Measurements from ENCODE around the gene AUTS2. TPM values are rescaled to one million over a fixed set of nuclear protein-coding genes. Genes with fewer than 3 reads are reported as not detected.

AUTS2 gene
- total and polyA plus RNA-seq, 10 of the 15 experiments (the other 5 are each of a cell fraction or from before 2014, with no cell fraction given), result 6.4 to 55.6 (median 21.6) TPM

DNA sequence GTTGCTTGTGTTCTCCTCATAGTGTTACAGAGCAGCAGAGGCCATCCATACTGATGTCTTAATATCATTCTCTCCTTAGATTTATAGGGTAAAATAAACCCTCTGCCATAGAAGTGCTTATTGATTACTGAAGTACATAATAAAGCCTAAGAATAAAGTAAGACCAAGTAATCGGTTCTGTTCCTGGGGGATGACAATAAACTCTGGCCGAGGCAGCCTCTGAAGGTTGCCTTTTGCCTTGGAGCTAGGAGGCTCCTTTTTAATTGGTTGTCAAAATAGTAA, 822.0 kb downstream of the AUTS2 start:
- FAIRE-seq (no peak), ATAC-seq (no peak), DNase-seq (ENCODE audit: low read depth, low spot score) (no peak)
- no peaks in the 10 kb centered on the region for H3K79me2 ChIP-seq (ENCODE audit: control insufficient read depth, insufficient read depth, low read length)
- H3K36me3 ChIP-seq (ENCODE audit: control insufficient read depth in 2 of 2, insufficient read depth in 2 of 2, low read length in 1 of 2), result peaks cover 0 to 2% of the 10 kb centered on the region in 2 experiments; a peak in 2 of 4 replicates
- intact Hi-C loops (cut with micrococcal nuclease; ENCODE audit: unreplicated experiment), result loop anchor here (10.0 kb wide), 1 partner anchor 274 kb away; no protein-coding TSS in a partner anchor
- no peak overlapping the region for H3K27ac ChIP-seq (ENCODE audit: control insufficient read depth, insufficient read depth)
- H3K27me3 ChIP-seq (replicated peaks in 1 of 2; ENCODE audit: control insufficient read depth in 2 of 2, insufficient read depth in 2 of 2, low read length in 1 of 2), result no peaks in the 10 kb centered on the region
- TF ChIP-seq STAT3 (IDR thresholded peaks at IDR 0.05; ENCODE audit: low read depth, low read length) (no peak), CBFB (IDR thresholded peaks at IDR 0.05; ENCODE audit: low read depth) (no peak), BHLHE40 (IDR thresholded peaks at IDR 0.05; ENCODE audit: borderline replicate concordance in 1 of 2, low read depth in 2 of 2, low read length in 1 of 2) (no peak)
- TF ChIP-seq, protein P1, sequence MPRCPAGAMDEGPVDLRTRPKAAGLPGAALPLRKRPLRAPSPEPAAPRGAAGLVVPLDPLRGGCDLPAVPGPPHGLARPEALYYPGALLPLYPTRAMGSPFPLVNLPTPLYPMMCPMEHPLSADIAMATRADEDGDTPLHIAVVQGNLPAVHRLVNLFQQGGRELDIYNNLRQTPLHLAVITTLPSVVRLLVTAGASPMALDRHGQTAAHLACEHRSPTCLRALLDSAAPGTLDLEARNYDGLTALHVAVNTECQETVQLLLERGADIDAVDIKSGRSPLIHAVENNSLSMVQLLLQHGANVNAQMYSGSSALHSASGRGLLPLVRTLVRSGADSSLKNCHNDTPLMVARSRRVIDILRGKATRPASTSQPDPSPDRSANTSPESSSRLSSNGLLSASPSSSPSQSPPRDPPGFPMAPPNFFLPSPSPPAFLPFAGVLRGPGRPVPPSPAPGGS (IDR thresholded peaks at IDR 0.05; ENCODE audit: borderline replicate concordance, insufficient read depth, low read depth, low read length, poor library complexity, severe bottlenecking), result no peak
- TF ChIP-seq, protein P2, sequence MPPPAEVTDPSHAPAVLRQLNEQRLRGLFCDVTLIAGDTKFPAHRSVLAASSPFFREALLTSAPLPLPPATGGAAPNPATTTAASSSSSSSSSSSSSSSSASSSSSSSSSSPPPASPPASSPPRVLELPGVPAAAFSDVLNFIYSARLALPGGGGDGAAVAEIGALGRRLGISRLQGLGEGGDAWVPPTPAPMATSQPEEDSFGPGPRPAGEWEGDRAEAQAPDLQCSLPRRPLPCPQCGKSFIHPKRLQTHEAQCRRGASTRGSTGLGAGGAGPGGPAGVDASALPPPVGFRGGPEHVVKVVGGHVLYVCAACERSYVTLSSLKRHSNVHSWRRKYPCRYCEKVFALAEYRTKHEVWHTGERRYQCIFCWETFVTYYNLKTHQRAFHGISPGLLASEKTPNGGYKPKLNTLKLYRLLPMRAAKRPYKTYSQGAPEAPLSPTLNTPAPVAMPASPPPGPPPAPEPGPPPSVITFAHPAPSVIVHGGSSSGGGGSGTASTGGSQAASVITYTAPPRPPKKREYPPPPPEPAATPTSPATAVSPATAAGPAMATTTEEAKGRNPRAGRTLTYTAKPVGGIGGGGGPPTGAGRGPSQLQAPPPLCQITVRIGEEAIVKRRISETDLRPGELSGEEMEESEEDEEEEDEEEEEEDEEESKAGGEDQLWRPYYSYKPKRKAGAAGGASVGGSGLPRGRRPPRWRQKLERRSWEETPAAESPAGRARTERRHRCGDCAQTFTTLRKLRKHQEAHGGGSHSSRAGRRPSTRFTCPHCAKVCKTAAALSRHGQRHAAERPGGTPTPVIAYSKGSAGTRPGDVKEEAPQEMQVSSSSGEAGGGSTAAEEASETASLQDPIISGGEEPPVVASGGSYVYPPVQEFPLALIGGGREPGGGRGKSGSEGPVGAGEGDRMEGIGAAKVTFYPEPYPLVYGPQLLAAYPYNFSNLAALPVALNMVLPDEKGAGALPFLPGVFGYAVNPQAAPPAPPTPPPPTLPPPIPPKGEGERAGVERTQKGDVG (CRISPR knock-in tag; IDR thresholded peaks at IDR 0.05), result no peak
- peaks cover 12% of the 10 kb centered on the region for H3K4me1 ChIP-seq (ENCODE audit: control insufficient read depth, insufficient read depth, low read length)
- 90% methylated on average over 2 of the region's 2 CpGs for WGBS (ENCODE audit: insufficient coverage, insufficient replicate concordance, low lambda C conversion rate, missing lambda C conversion rate)
- no TSS peak for BruUV-seq (replicated peaks)
- H3K4me3 ChIP-seq, result no peak overlapping the region
- ChIA-PET RAD21 (ENCODE audit: unreplicated experiment) (no interaction called here), CTCF (no interaction called here), POLR2A (no interaction called here), SMC1A (ENCODE audit: uncharacterized antibody, unreplicated experiment) (interaction anchor here (0.7 to 1.1 kb wide), 3 partner anchors 9 to 277 kb away, joined by 3 read pairs; no protein-coding TSS in a partner anchor)
- H3K9ac ChIP-seq (ENCODE audit: control insufficient read depth, insufficient read depth, low read length), result no peak overlapping the region
- H3K4me2 ChIP-seq (ENCODE audit: control insufficient read depth, insufficient read depth), result no peak overlapping the region
- in situ Hi-C loops (cut with MboI), result no loop called here
- no peaks in the 10 kb centered on the region for H3K9me3 ChIP-seq (replicated peaks; ENCODE audit: control insufficient read depth, insufficient read depth, low read length)
- no peaks in the 10 kb centered on the region for H4K20me1 ChIP-seq (ENCODE audit: control insufficient read depth, insufficient read depth)
- H2AFZ ChIP-seq (ENCODE audit: control insufficient read depth, low read depth, low read length), result no peak overlapping the region

Measured in GM12878 (cell line).